Subcutaneous adipose tissue (tissue), 4 donors: Measurements from ENCODE around the gene SAMD4A. TPM values are rescaled to one million over a fixed set of nuclear protein-coding genes. Genes with fewer than 3 reads are reported as not detected.

Experiments
- CTCF ChIP-seq: fragments of 450-650 bp; IDR thresholded peaks from one replicate; pipeline ENCODE4 v1.5.1; 2016; ENCODE audit warnings: low read depth, mild to moderate bottlenecking, control low read depth, antibody characterized with exemption, moderate library complexity
- total RNA-seq, 4 donors: library from RNA; depleted of rRNA; stranded (reverse); fragments of >200 nt; gene quantifications; one replicate each; pipeline ENCODE4 v1.1.0, GENCODE V29; 2016

The SAMD4A gene
- total RNA-seq, 4 donors from 2014 or later, result 30.0 to 65.9 (median 39.7) TPM

GRCh38 chr14:54698966-54699530, 132.1 kb downstream of the SAMD4A start:
- TF ChIP-seq CTCF, result no peak

- TF ChIP-seq CTCF, result no peak
Measured at GRCh38 chr14:54699735-54700134, 132.8 kb downstream of the SAMD4A start.

DNA sequence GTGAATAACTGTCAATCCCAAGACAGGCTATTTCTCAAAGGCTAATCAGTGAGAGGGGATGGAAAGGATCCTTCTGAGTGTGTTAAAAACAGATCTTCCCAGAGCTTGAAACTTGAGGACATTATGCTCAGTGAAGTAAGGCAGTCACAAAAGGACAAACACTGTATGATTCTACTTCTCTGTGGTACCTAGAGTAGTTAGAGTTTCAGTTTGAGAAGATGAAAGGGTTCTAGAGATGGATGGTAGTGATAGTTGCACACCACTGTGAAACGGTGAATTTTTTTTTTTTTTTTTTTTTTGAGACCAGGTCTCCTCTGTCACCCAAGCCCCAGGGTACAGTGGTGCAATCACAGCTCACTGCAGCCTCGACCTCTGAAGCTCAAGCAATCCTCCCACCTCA, 133.8 kb downstream of the SAMD4A start:
- TF ChIP-seq CTCF, result no peak

- TF ChIP-seq CTCF, result no peak
Measured at GRCh38 chr14:54702014-54702491, 135.1 kb downstream of the SAMD4A start.

DNA sequence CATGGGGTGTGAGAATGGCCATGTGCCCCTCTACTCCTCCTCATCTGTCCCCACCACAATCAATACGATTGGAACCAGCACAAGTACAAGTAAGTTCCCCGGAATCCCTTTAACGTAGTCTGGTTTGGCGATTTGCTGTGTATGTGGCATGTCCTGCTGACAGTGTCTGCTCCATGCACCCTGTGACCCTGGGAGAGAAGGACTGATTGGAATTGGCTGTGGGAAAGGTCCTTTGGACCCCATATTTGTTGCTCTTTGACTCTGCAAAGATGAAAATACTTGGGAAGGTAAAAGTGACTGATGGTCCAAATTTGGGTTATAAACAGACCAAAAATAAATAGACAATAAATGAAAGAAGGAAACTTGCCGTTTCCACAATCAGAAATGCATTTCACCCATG, 135.6 kb downstream of the SAMD4A start:
- no peak for TF ChIP-seq CTCF

DNA sequence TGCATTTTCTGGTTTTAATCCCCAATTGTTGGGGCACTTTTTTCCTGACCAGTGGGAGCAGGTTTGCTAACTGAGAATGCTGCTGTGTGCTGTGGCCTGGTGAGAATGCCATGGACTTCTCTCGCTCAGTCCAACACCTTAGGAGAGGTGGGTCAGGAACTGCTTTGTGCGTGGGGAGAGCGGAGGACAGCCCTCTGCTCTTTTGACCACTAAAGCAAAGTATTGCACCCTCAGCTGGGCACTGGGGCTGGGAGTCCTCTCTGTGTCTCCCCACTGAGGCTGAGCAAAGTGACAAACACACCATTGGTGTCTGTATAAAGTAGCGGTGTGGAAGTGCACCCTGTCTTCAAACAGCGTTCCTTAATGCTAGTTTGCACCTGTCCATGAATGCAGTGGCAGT, 136.2 kb downstream of the SAMD4A start:
- TF ChIP-seq CTCF, result no peak

GRCh38 chr14:54703724-54704123, 136.8 kb downstream of the SAMD4A start:
- no peak for TF ChIP-seq CTCF
